ENCODE measurements around the gene CFAP298. TPM values are rescaled to one million over a fixed set of nuclear protein-coding genes. Genes with fewer than 3 reads are reported as not detected.

CFAP298 gene
- total RNA-seq, 6 experiments from 2014 or later = 27.5 to 45.5 (median 33.1) TPM

DNA sequence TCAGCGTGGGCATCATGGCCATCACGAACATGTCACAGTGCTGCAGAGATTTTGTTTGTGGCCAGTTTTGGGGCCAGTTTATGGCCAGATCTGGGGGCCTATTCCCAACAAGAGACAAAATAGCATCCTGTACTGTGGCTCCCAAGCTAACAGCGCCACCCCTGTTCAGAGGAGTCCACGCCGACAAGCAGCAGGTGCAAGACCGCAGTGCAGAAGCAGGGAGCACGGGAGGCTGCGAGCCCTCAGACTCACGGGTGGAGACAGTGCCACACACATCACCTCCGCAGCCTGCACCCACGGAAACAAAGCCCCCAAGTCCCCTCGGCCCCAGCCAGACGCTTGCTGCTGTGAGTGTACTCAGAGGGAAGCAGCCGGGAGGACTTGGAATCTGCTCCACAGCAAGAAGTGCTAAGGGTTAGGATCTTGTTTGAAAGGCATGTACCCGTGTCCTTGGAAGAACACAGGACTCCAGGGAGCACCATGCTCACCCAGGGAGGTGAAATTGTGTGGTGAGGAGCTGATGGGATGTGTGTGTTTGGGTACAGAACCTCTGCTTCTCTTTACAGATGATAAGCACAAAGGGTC, 34.0 kb downstream of the CFAP298 start:
- H3K36me3 Mint-ChIP-seq (ENCODE audit: low read depth) = no peaks in the 10 kb centered on the region
- no peak overlapping the region for H3K27ac Mint-ChIP-seq
- no peaks in the 10 kb centered on the region for H3K9me3 Mint-ChIP-seq
- TF ChIP-seq, protein P1, sequence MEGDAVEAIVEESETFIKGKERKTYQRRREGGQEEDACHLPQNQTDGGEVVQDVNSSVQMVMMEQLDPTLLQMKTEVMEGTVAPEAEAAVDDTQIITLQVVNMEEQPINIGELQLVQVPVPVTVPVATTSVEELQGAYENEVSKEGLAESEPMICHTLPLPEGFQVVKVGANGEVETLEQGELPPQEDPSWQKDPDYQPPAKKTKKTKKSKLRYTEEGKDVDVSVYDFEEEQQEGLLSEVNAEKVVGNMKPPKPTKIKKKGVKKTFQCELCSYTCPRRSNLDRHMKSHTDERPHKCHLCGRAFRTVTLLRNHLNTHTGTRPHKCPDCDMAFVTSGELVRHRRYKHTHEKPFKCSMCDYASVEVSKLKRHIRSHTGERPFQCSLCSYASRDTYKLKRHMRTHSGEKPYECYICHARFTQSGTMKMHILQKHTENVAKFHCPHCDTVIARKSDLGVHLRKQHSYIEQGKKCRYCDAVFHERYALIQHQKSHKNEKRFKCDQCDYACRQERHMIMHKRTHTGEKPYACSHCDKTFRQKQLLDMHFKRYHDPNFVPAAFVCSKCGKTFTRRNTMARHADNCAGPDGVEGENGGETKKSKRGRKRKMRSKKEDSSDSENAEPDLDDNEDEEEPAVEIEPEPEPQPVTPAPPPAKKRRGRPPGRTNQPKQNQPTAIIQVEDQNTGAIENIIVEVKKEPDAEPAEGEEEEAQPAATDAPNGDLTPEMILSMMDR (IDR thresholded peaks at IDR 0.05) = peak; percentile 64
- no peaks in the 10 kb centered on the region for H3K4me1 Mint-ChIP-seq (ENCODE audit: low read depth)
- H3K4me3 Mint-ChIP-seq = no peak overlapping the region
- no peak for DNase-seq
- H3K27me3 Mint-ChIP-seq (ENCODE audit: insufficient read depth) = peaks cover 38% of the 10 kb centered on the region

DNA sequence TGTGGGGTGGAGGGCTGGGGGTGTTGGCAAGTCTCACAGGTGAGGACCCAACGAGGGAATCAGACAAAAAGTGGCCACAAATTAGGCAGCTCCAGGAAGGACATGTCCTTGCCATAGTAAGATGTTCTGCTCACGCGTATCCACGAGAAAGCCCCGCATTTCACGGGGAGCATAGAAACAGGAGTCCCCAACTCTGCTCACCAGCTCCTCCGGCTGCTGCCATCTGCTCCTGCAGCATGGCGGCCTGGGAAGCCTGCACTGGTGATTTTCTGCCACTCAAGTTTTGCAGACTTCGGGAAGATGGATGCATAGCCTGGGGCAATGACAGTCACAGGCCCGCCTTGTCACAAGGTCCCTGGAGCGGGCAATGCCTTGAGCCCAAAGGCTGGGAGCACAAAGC, 36.2 kb downstream of the CFAP298 start:
- TF ChIP-seq, protein P1 (IDR thresholded peaks at IDR 0.05) = no peak
- H3K27ac Mint-ChIP-seq = no peak overlapping the region
- no peak overlapping the region for H3K4me3 Mint-ChIP-seq
- no peaks in the 10 kb centered on the region for H3K9me3 Mint-ChIP-seq
- H3K4me1 Mint-ChIP-seq (ENCODE audit: low read depth) = no peaks in the 10 kb centered on the region; the same call in 1 of the 2 replicates
- no peak for DNase-seq
- no peaks in the 10 kb centered on the region for H3K36me3 Mint-ChIP-seq (ENCODE audit: low read depth)
- H3K27me3 Mint-ChIP-seq (ENCODE audit: insufficient read depth) = peaks cover 33% of the 10 kb centered on the region

DNA sequence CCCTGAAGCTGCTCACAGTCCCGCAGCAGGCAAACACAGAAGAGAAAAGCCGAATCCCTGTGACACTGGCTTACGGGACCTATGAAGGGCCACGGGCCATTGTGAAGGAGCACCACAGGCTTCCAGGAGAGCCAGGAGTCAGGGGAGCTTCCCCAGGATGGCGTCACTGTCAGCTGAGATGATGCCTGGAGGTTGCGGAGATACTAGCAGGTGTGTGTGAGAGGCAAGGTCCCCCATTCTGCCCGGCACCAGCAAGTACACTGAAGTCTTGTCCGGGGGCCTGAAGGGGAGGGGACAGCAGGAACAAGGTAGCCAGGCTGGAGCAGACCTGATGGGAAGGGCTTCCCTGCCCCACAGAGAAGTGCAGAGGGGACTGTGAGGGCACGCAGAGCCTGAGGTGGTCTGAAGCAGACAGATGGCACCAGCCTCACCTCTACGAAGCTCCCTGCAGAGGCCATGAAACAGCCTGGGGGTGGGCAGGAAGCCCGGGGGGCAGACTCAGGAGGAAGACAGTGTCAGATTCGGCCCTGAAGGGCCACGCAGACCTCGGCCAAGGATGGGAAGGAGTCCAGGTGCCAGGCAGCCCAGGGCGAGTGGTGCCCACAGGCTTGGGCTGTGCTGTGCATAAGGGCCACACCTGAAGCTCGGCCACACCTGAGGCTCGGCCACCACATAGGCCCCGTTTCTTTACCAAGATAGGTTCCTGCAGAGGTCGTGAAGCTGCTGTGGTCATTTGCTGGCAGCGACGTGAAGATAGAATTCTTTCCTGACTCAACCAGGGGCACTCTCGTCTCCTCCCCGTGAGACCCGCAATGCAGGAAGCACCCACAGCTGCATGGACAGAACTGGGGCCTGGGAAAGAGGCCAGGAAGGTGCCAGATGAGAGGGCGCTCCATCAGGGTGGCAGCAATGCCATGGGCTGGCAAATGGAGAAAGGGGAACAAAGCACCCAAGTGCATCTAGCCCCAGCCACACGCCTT, 36.9 kb downstream of the CFAP298 start:
- Mint-ChIP-seq H3K36me3 (ENCODE audit: low read depth) (no peaks in the 10 kb centered on the region), H3K4me3 (no peak overlapping the region), H3K4me1 (ENCODE audit: low read depth) (peaks cover 8% of the 10 kb centered on the region), H3K9me3 (no peaks in the 10 kb centered on the region), H3K27me3 (ENCODE audit: insufficient read depth) (peaks cover 33% of the 10 kb centered on the region), H3K27ac (no peak overlapping the region)
- no peak for DNase-seq
- TF ChIP-seq, protein P1 (IDR thresholded peaks at IDR 0.05) = no peak

DNA sequence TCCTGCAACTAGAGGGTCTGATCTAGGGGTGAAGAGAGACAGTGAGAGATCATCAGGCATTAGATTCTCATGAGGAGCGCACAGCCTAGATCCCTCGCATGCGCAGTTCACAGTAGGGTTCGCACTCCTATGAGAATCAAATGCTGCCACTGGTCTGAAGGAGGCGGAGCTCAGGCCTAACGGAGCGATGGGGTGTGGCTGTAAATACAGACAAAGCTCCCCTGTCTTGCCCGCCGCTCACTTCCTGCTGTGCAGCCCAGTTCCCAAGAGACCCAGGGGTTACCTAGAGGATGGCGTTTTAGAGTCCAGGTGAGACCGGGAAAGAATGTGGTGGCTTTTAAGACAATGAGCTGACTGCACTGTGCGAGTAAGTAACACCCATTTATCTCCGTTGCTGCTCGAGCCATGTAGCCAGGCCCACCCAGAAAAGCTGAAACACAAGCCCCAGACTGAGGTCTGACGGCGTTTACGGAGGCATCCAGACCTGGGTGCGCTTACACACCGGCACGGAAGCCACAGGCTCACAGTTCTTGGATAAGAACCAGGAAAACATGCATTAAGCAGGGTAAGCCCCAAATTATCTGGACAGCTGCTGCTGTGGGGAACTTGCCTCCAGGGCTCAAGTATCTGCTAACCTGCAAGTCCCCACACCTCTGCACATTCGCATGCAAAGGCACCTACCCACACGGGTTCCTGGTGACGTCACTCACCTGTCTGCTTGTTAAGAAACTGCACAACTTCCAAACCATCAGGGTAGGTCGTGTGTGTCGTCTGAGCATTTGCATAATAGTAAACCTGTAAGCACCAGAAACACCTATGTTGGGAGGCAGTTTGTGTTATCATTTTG, 39.4 kb downstream of the CFAP298 start:
- Mint-ChIP-seq H3K27me3 (ENCODE audit: insufficient read depth) (peaks cover 25% of the 10 kb centered on the region), H3K9me3 (no peaks in the 10 kb centered on the region), H3K4me1 (ENCODE audit: low read depth) (peaks cover 23% of the 10 kb centered on the region), H3K36me3 (ENCODE audit: low read depth) (no peaks in the 10 kb centered on the region), H3K27ac (no peak overlapping the region), H3K4me3 (no peak overlapping the region)
- TF ChIP-seq, protein P1 (IDR thresholded peaks at IDR 0.05) = no peak
- no peak for DNase-seq

DNA sequence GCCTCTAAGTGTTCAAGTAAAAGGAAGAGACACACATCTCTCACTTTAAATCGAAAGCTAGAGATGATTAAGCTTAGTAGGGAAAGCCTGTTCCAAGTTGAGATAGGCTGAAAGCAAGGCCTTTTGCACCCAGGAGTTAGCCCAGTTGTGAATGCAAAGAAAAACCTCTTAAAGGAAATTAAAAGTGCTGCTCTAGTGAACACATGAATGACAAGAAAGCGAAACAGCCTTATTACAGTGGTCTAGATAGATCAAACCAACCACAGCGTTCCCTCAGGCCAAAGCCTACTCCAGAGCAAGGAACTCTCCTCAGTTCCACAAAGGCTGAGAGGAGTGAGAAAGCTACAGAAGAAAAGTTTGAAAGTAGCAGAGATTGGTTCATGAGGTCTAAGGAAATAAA, 41.7 kb downstream of the CFAP298 start:
- peak overlapping the region; percentile 89; the same call in 1 of the 2 replicates for H3K4me3 Mint-ChIP-seq
- peaks cover 7% of the 10 kb centered on the region for H3K9me3 Mint-ChIP-seq
- H3K27me3 Mint-ChIP-seq (ENCODE audit: insufficient read depth) = peaks cover 15% of the 10 kb centered on the region
- H3K4me1 Mint-ChIP-seq (ENCODE audit: low read depth) = peaks cover 36% of the 10 kb centered on the region
- no peak for DNase-seq
- H3K27ac Mint-ChIP-seq = no peak overlapping the region
- H3K36me3 Mint-ChIP-seq (ENCODE audit: low read depth) = peaks cover 11% of the 10 kb centered on the region
- TF ChIP-seq, protein P1 (IDR thresholded peaks at IDR 0.05) = no peak

Measured in HFFc6 (cell line).